HG03045 (cell line): ENCODE results near the gene SNAPIN.
"Not testable (repeated sequence)": the region's sequence is repeated elsewhere in the genome, so short reads cannot be mapped to it uniquely, and the experiment has no call there.

ENCODE experiments used
- ATAC-seq: cut with Tn5 transposase; IDR thresholded peaks from one replicate; pipeline ENCODE4 v1.9.1; 2021; ENCODE audit warnings: mild to moderate bottlenecking, moderate library complexity; ENCODE audit not compliant: unreplicated experiment

The SNAPIN gene

GRCh38 chr1:153626904-153627714 lies 31.4 kb upstream of the SNAPIN start, which contains the start of gene S100A13:
Gene S100A13 (minus strand): TSS chr1:153627505. CDS start chr1:153626472, 1,033 bp downstream.
- no peak for ATAC-seq

GRCh38 chr1:153627715-153628626 lies 30.5 kb upstream of the SNAPIN start, which contains the start of gene S100A1:
Gene S100A1 (plus strand): TSS chr1:153628434. CDS start chr1:153630522, 2,088 bp downstream.
- no peak for ATAC-seq

- ATAC-seq = no peak
Observed at GRCh38 chr1:153628638-153629342, 29.7 kb upstream of the SNAPIN start.

- ATAC-seq = no peak
Observed at GRCh38 chr1:153629343-153629665, 29.2 kb upstream of the SNAPIN start.

GRCh38 chr1:153629971-153630370 lies 28.5 kb upstream of the SNAPIN start:
- no peak for ATAC-seq

GRCh38 chr1:153630384-153630783 lies 28.1 kb upstream of the SNAPIN start:
- ATAC-seq = no peak

GRCh38 chr1:153631047-153632022 lies 27.2 kb upstream of the SNAPIN start:
- no peak for ATAC-seq

- no peak for ATAC-seq
Observed at GRCh38 chr1:153633161-153633753, 25.2 kb upstream of the SNAPIN start.

GRCh38 chr1:153633754-153634665 lies 24.5 kb upstream of the SNAPIN start, which contains the start of gene CHTOP:
Gene CHTOP (plus strand): TSS chr1:153634066. CDS start chr1:153636589, 2,523 bp downstream.
- peak; percentile 85 for ATAC-seq

- no peak for ATAC-seq
Observed at GRCh38 chr1:153635872-153636271, 22.6 kb upstream of the SNAPIN start.

GRCh38 chr1:153636312-153636711 lies 22.2 kb upstream of the SNAPIN start:
- ATAC-seq = no peak

GRCh38 chr1:153638261-153638660 lies 20.2 kb upstream of the SNAPIN start:
- no peak for ATAC-seq

GRCh38 chr1:153639280-153639679 lies 19.2 kb upstream of the SNAPIN start:
- no peak for ATAC-seq

GRCh38 chr1:153640213-153640612 lies 18.3 kb upstream of the SNAPIN start:
- not testable (repeated sequence) for ATAC-seq

- ATAC-seq = no peak
Observed at GRCh38 chr1:153640861-153641260, 17.6 kb upstream of the SNAPIN start.

GRCh38 chr1:153642161-153642560 lies 16.3 kb upstream of the SNAPIN start:
- no peak for ATAC-seq

GRCh38 chr1:153643100-153643499 lies 15.4 kb upstream of the SNAPIN start:
- ATAC-seq = no peak

- ATAC-seq = no peak
Observed at GRCh38 chr1:153643816-153644215, 14.7 kb upstream of the SNAPIN start.
